Esophagus muscularis mucosa (tissue), 4 donors: ENCODE measurements around the gene KIF18B.

Experiments used
- CTCF ChIP-seq, 3 experiments: fragments of 200-600 bp in 2 of 3; fragments of 450-650 bp in 1 of 3; sonication (generic) in 2 of 3; IDR thresholded peaks; one replicate each; pipeline ENCODE4 v1.5.1; 2017 to 2019; ENCODE audit warnings: antibody characterized with exemption in 3 of 3, mild to moderate bottlenecking in 2 of 3, moderate library complexity in 1 of 3
- EP300 ChIP-seq: sonication (generic); formaldehyde crosslinking; IDR thresholded peaks from one replicate; pipeline ENCODE4 v1.6.1; 2017; ENCODE audit warnings: antibody characterized with exemption
- POLR2A ChIP-seq: fragments of 450-650 bp; IDR thresholded peaks from one replicate; pipeline ENCODE4 v1.6.1; 2017; ENCODE audit warnings: antibody characterized with exemption, moderate library complexity, mild to moderate bottlenecking, low read depth
- POLR2AphosphoS5 ChIP-seq, 2 donors: sonication (generic); formaldehyde crosslinking; IDR thresholded peaks; one replicate each; pipeline ENCODE4 v1.6.1; 2017; ENCODE audit warnings: antibody characterized with exemption in 2 of 2

GRCh38 chr17:44941712-44942331 lies 5.8 kb downstream of the KIF18B start:
- TF ChIP-seq POLR2A = no peak
- no peak for TF ChIP-seq CTCF (IDR thresholded peaks at IDR 0.05)
- no peak for TF ChIP-seq POLR2AphosphoS5 (IDR thresholded peaks at IDR 0.05)
- TF ChIP-seq EP300 = no peak
